IPS-NIHi11 (cell line): ENCODE results near the gene ISX.
A peak's percentile ranks its signal among the peaks of the same experiment; 100 is the strongest.

Experiments
- DNase-seq: peaks from one replicate; pipeline ENCODE4 v3.0.0; 2012; ENCODE audit warnings: mixed read lengths, low spot score

Gene ISX

DNA sequence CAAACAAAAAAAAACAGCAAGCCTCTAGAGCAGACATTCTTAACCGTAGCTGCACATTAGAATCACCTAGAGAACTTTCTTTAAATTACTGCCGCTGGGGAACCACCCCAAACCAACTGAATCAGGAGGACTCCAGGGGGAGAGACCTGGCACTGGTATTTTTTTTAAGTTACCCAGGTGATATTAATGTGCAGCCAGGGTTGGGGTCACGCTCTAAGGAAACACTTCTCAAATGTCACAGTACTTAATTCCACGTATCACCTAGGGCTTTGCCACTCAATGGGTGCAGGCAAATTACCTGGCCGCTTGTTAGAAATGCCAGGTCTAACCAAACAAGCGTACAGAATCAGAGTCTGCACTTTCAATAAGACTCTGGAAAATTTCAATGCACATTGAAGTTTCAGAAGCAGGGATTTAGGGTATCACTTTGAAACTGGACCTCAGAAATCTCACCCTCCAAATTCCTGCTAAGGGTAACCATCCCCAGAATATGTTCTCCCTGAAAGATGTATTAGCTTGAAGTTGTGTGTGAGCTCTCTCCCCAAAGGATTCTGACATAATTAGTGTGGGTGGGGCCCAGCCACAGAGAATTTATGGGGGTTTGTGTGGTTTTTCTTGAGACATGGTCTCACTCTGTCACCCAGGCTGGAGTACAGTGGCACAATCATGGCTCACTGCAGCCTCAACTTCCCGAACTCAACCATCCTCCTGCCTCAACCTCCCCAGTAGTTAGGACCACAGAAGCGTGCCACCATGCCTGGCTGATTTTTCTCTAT lies 12.7 kb upstream of the ISX start:
- no peak for DNase-seq

DNA sequence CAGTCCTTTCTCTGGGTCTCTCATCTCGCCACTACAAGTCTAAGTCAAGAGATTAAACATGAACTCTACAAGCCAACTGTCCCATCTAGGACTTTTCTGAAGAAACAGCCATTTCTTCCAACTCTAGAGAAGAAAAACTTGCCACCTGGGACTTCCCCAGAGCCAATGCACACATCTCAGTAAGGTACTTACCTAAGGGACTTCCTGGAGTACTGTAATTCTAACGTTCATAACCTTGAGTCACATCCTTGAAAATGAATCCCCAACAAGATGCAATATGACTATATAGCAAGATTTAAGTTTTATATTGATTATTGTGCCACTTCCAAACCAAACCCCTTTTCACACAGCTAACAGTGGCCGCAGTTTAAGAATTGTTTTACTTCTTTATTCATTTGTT lies 11.9 kb upstream of the ISX start:
- no peak for DNase-seq

- no peak for DNase-seq
Observed at GRCh38 chr22:35056486-35056885, 9.5 kb upstream of the ISX start.

GRCh38 chr22:35057155-35057554 lies 8.8 kb upstream of the ISX start:
- DNase-seq = no peak

DNA sequence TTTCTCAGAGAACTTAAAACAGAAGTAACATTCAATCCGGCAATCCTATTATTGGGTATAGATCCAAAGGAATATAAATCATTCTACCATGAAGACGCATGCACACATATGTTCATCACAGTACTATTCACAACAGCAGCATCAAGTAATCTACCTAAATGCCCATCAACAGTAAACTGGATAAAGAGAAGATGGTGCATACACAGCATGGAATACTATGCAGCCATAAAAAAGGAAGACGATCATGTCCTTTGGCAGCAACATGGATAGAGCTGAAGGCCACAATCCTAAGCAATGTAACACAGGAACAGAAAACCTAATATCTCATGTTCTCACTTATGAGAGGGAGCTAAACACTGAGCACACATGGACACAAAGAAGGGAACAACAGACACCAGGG lies 6.3 kb upstream of the ISX start:
- DNase-seq = no peak

- DNase-seq = no peak
Observed at GRCh38 chr22:35064664-35065063, 1.3 kb upstream of the ISX start.

DNA sequence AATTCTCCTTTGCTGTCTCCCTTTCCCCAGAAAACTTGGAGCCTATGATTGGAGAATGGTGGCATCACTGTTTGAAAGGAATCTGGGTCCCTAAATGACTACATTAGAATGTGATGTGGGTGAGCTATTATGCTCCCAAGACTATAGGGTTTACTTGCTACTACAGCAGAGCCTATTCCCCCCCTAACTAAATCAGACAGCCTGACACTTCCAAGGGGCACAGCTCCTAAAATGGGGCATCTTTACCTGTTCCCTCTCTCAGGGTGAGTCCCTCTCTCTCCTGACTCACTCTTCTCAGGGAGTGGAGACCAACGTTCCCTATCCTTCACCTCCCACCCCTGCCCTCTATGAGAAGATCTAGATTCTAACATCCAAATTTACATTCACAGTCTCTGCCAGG lies 775 bp upstream of the ISX start:
- no peak for DNase-seq

- no peak for DNase-seq
Observed at GRCh38 chr22:35066768-35067167, 810 bp downstream of the ISX start.

DNA sequence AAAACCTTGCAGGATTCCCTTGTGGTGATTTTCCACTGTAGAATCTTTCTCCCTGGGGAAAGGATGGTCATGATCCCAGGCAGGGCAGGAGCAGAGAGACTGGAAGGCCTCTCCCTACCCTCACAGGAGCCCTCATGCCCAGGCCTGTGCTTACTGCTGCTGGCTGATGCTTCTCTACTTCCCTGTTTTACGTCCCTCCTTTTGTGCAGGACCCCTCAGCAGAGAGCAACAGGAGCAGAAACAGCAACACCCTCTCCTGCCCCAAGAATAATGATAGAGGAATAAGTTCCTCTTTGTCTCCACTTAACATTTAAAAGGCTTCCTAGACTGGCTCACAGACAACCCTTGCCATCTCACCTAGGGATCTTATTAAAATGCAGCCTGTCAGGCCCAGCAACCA lies 3.6 kb downstream of the ISX start:
- DNase-seq = no peak

- no peak for DNase-seq
Observed at GRCh38 chr22:35070451-35071093, 4.6 kb downstream of the ISX start.

GRCh38 chr22:35071784-35072183 lies 5.8 kb downstream of the ISX start:
- no peak for DNase-seq

GRCh38 chr22:35072925-35073324 lies 7.0 kb downstream of the ISX start:
- no peak for DNase-seq

GRCh38 chr22:35074583-35074982 lies 8.6 kb downstream of the ISX start:
- DNase-seq = no peak

DNA sequence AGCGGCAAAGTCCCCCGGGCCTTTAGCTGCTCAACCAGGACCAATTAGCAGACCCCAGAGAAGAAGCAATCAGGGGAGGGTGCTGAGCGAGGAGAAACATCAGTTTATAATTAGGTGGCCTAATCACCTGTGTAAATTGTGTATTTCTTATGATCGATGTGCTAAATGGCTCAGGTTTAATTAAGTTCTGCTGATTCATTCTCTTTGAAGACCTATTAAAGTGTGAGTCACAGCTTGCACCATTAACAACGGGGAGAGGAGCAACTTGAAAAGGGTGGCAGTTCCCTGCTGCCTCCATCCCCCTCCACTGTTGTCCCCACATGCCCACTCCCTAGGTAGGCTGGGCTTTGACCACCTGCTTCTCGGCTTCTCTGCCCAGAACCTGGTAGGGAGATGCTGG lies 10.7 kb downstream of the ISX start:
- DNase-seq = no peak

DNA sequence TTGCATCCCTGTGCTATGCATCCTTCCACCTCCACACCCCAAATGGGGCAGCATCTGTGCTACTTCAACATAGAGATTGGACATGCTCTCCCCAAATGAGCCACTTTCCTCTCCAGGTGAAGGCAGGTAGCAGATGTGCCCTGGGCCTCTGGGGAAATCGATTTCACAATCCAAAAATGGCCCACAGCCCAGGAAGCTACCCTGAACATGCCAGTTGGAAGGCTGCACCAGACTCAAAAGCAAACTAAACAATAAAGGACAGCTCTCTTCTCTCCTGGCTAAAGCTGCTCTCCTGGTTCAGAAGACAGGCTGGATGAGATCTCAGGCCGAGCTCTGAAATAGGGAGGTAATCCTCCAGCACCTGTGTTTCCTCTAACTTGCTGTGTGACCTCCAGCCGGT lies 19.7 kb downstream of the ISX start:
- DNase-seq = no peak

DNA sequence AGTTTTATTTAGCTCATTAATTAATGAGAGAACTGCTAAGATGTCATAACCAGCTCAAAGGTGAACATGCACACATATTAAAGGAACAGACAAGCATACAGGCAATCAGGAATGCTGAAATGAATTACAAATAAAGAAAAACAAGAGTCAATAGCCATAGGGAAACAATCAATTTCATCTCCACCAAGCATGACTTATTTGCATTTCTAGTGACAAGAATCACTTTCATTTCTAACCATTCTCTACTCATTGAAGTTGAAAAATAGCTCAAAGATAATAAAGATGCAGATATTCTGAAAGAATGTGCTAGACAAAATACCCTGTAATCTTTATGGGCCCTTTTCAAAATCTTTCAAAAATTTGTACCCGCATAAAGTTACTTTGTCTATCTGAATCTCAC lies 23.2 kb downstream of the ISX start:
- no peak for DNase-seq

- no peak for DNase-seq
Observed at GRCh38 chr22:35092406-35092805, 26.4 kb downstream of the ISX start.

- DNase-seq = no peak
Observed at GRCh38 chr22:35098921-35099320, 33.0 kb downstream of the ISX start.

- no peak for DNase-seq
Observed at GRCh38 chr22:35099883-35100282, 33.9 kb downstream of the ISX start.

DNA sequence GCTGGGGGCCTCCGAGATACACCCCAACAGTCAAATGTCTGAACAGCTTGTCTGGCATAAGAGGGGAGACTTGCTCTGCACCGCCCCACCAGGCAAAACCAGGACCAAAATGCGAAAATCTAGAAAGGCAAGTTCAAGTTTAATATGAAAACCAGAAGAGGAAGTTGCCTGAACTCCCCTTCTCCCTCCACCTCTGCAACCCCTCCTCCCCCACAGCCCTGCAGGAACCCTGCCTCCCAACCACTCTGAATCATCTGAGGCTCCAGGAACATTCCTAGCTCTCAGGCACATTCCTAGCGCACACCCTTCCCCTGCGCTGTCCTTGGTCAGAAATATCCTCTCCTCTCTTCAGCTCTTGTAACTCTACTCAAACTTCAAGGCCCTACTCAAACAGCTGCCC lies 36.7 kb downstream of the ISX start:
- DNase-seq = peak; percentile 73

GRCh38 chr22:35103761-35104160 lies 37.8 kb downstream of the ISX start:
- no peak for DNase-seq

DNA sequence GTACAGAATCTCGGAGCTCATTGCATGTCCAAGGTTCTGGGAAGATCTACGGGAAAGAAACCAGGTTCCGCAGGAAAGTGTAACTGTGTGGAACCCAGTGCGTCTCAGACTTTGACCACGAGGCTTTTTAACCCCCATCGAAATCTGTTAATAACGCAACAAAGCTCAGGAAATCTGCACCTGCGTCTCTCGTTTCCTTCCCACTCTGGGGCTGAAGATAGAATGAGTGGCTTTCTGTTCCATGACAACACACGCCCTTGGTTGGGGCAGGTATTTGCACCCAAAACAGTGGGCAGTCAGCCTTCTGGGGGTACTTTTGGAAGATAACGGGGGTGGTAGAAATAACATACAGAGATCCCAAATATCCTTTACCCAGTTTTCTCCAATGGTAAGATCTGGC lies 38.5 kb downstream of the ISX start:
- no peak for DNase-seq

DNA sequence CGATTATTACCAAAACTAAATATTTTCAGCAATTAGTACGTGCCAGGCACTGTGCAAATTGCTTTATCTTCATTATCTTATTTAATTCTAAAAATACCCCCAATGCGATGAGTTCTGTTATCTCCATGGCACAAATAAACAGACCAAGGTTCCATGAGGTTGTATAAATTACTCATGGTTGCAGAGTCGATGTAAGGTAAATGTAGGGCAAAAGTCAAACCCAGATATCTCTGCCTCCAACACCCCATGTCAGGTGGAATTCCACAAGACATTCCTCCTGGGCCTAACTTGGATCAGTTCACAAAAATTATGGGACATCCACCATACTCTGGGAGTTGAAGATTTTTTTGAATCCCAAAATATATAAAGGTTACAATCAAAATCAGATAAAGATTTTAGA lies 43.7 kb downstream of the ISX start:
- DNase-seq = no peak

- DNase-seq = no peak
Observed at GRCh38 chr22:35111244-35111643, 45.3 kb downstream of the ISX start.
